ENCODE data around the gene ARHGAP26. TPM values are rescaled to one million over a fixed set of nuclear protein-coding genes. Genes with fewer than 3 reads are reported as not detected.

Gene ARHGAP26
- total RNA-seq, 1 donor from 2014 or later: 8.9 TPM

DNA sequence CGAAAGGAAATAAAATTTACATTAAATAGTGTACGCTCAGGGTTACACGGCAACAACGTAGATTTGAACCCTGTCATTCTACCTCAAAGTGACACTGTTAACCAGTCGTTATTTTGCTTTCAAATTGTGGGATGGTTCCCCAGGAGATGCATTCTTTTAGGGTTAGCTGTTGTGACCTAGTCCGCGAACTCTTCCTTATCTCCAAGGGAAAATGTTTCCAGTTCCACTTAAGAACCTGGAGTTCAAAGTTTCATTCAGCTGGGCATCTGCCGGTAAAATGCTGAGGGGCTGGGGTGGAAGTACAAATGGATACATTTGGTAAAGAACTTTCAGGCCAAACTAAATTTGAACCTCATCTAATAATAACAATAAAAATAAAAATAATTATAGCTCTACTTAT lies 368.7 kb downstream of the ARHGAP26 start:
- H3K27ac Mint-ChIP-seq: no peak overlapping the region
- no peaks in the 10 kb centered on the region for H3K36me3 Mint-ChIP-seq
- no peak for DNase-seq (ENCODE audit: low spot score in 2 of 2, unreplicated experiment in 2 of 2)
- TF ChIP-seq, protein P1, sequence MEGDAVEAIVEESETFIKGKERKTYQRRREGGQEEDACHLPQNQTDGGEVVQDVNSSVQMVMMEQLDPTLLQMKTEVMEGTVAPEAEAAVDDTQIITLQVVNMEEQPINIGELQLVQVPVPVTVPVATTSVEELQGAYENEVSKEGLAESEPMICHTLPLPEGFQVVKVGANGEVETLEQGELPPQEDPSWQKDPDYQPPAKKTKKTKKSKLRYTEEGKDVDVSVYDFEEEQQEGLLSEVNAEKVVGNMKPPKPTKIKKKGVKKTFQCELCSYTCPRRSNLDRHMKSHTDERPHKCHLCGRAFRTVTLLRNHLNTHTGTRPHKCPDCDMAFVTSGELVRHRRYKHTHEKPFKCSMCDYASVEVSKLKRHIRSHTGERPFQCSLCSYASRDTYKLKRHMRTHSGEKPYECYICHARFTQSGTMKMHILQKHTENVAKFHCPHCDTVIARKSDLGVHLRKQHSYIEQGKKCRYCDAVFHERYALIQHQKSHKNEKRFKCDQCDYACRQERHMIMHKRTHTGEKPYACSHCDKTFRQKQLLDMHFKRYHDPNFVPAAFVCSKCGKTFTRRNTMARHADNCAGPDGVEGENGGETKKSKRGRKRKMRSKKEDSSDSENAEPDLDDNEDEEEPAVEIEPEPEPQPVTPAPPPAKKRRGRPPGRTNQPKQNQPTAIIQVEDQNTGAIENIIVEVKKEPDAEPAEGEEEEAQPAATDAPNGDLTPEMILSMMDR (IDR thresholded peaks at IDR 0.05; ENCODE audit: unreplicated experiment): no peak
- H3K9me3 Mint-ChIP-seq: no peaks in the 10 kb centered on the region
- H3K4me1 Mint-ChIP-seq: peaks cover 21% of the 10 kb centered on the region
- peaks cover 6% of the 10 kb centered on the region for H3K27me3 Mint-ChIP-seq (ENCODE audit: low read depth)
- no peak overlapping the region for H3K4me3 Mint-ChIP-seq

DNA sequence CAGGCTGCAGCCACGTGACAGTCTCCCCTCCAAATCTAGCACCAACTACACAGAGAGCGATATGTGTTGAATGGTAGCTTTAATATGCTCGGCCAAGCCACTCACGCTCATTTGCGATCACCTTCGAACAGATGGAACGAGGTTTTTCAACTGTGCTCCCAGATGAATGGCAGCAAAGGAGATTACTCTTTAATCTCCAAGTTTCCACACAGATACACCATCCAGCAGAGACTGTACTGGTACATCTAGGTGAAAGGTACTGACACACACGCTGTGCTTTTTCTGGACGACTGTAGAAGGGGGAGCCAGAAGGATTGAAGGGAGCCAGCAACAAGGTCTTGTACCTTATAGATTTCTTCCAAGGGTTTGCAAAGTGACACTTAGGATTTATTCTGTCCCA lies 369.4 kb downstream of the ARHGAP26 start:
- TF ChIP-seq, protein P1 (IDR thresholded peaks at IDR 0.05; ENCODE audit: unreplicated experiment): no peak
- no peak for DNase-seq (ENCODE audit: low spot score in 2 of 2, unreplicated experiment in 2 of 2)
- no peaks in the 10 kb centered on the region for H3K9me3 Mint-ChIP-seq
- no peak overlapping the region for H3K4me3 Mint-ChIP-seq
- peaks cover 5% of the 10 kb centered on the region for H3K27me3 Mint-ChIP-seq (ENCODE audit: low read depth)
- H3K27ac Mint-ChIP-seq: no peak overlapping the region
- H3K4me1 Mint-ChIP-seq: peaks cover 23% of the 10 kb centered on the region
- H3K36me3 Mint-ChIP-seq: no peaks in the 10 kb centered on the region

DNA sequence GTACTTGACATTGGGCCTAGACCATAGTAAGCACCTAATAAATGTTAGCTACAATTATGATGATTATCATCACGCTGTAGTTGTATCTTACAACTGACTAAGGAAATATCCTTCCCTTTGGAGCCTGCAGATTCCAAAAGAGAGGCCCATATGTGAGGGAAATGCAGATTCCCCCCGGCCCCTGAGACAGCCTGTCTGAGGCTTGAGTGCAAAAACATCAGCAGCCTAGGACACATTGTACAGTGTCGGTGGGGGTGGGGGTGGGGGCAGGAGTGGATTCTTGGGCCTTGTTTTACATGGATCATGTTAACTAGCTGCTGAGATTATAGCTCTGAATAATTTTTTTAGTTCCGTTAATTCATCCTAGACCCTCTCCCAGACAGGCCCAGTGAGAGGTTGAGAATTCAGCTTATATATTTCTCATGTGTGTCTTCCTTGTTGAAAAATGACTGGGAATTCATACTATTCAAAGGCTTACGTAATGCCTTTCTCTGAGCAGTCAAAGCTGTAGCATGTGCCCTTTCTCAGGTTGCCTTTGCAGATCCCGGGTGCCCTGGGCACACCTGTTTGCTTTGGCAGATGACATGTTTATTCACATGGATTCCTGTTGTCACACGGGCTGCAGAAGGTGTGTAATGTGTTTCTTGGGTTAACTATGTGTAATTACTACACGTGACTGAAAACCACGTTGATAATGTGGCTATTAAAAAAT lies 370.5 kb downstream of the ARHGAP26 start:
- no peak for DNase-seq (ENCODE audit: low spot score in 2 of 2, unreplicated experiment in 2 of 2)
- Mint-ChIP-seq H3K36me3 (no peaks in the 10 kb centered on the region), H3K27ac (no peak overlapping the region), H3K9me3 (no peaks in the 10 kb centered on the region), H3K4me3 (no peak overlapping the region), H3K4me1 (peaks cover 27% of the 10 kb centered on the region), H3K27me3 (ENCODE audit: low read depth) (peaks cover 5% of the 10 kb centered on the region)
- TF ChIP-seq, protein P1 (IDR thresholded peaks at IDR 0.05; ENCODE audit: unreplicated experiment): no peak

DNA sequence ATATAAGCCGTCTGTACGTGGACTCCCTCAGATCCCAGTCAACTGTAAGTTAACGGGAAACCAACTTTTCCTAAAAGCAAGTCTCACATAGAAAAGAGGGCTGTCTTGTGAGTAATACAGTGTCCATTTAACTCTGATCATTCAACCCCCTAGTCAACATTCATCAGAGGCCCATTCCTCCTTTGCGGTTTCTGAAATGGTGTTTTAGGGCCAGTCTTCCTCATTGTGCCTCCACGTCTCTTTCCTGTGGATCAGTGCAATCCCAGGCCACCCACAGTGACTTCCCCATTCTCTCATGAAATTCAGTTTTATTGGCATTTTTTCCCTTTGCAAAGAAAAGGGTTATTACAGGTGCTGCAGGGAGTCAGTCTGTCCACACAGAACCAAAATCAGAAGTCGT lies 371.5 kb downstream of the ARHGAP26 start:
- H3K27ac Mint-ChIP-seq: no peak overlapping the region
- TF ChIP-seq, protein P1 (IDR thresholded peaks at IDR 0.05; ENCODE audit: unreplicated experiment): no peak
- H3K4me3 Mint-ChIP-seq: no peak overlapping the region
- peaks cover 5% of the 10 kb centered on the region for H3K27me3 Mint-ChIP-seq (ENCODE audit: low read depth)
- DNase-seq (ENCODE audit: low spot score in 2 of 2, unreplicated experiment in 2 of 2): no peak
- H3K4me1 Mint-ChIP-seq: peaks cover 27% of the 10 kb centered on the region
- no peaks in the 10 kb centered on the region for H3K9me3 Mint-ChIP-seq
- no peaks in the 10 kb centered on the region for H3K36me3 Mint-ChIP-seq

DNA sequence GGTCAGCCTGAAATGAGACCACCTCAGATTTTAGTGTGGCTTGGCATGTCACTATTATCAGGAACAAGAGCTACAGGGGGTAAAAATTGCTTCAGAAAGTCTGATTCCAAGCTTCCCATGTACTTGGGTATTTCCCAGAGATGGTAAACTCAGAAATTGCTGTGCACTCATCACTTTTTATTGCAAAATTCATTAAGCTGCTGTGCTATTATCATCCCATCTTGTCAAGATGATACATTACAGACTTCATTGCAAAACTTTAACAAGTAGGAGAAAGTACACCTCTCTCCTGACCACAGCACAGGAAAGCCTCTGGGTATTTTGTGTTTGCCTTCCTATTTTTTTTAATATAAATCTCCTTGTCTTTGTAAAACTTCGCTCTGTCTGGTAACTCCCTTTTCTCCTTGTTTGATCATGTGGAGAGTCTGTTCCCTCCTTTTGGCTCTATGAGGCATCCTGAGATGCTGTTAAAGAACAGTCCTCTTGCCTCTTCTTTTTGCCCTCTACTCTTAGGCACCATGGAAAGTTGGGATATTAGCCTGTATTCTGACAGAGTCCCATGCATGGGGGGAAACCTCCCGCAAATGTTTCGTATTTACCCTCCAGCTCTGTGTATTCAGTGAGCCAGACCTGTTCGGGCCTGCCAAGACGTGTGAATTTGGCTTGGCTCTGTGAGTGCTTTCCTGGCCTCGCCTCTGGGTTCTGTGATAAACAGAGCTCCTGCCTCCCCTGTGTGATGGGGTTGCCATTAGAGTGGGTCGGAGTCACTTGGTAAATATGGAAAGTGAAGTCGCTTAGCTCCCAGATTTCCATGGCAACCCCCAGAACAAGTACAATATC lies 372.6 kb downstream of the ARHGAP26 start:
- Mint-ChIP-seq H3K36me3 (no peaks in the 10 kb centered on the region), H3K27ac (peak overlapping the region; percentile 74), H3K9me3 (no peaks in the 10 kb centered on the region), H3K4me1 (peaks cover 32% of the 10 kb centered on the region), H3K4me3 (no peak overlapping the region), H3K27me3 (ENCODE audit: low read depth) (peaks cover 5% of the 10 kb centered on the region)
- peak in 1 of 2 experiments; percentile 46 for DNase-seq (ENCODE audit: low spot score in 2 of 2, unreplicated experiment in 2 of 2)
- TF ChIP-seq, protein P1 (IDR thresholded peaks at IDR 0.05; ENCODE audit: unreplicated experiment): no peak

Measured in mesothelial cell of epicardium (in vitro differentiated cells).